GM13977 (cell line): ENCODE data around the gene TAF4.

Source experiments
- DNase-seq: peaks from one replicate; pipeline ENCODE4 v3.0.0; 2012; ENCODE audit warnings: low spot score
- in situ Hi-C: fragments of 300-500 bp; cut with MboI; formaldehyde crosslinking; loops from one replicate; pipeline ENCODE4 v1.12.0; 2022; ENCODE audit warnings: low sequenced_read_pairs, low pct_unique_long_range_greater_than_20kb, mixed read lengths, inconsistent platforms; ENCODE audit not compliant: unreplicated experiment
- TF ChIP-seq, protein P1 (sequence below): IDR thresholded peaks from 2 replicates; pipeline ENCODE4 v1.5.1; 2012; ENCODE audit warnings: mild to moderate bottlenecking, control low read depth; ENCODE audit not compliant: insufficient read depth; ENCODE audit errors: extremely low read depth, missing control alignments

Gene TAF4

DNA sequence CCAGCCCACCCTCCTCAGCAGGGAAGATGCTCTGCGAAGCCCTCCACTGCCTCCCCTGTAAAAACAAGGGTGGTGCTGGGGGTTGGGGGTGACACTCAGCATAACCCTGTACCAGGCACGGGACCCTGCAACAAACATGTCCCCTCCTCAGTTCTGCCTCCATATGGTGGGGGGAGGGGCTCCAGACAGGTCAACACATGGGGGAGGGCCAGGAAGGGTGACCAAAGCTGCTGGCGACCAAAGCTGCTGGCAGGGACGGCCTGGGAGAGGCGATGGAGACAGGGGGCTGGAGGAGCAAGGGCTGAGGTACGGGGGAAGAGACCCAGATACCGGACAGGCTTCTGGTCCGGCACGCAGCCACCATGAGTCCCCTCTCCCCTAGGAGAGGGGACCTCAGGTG lies 123.2 kb downstream of the TAF4 start:
- DNase-seq: no peak
- in situ Hi-C loops: no loop called here
- TF ChIP-seq, protein P1, sequence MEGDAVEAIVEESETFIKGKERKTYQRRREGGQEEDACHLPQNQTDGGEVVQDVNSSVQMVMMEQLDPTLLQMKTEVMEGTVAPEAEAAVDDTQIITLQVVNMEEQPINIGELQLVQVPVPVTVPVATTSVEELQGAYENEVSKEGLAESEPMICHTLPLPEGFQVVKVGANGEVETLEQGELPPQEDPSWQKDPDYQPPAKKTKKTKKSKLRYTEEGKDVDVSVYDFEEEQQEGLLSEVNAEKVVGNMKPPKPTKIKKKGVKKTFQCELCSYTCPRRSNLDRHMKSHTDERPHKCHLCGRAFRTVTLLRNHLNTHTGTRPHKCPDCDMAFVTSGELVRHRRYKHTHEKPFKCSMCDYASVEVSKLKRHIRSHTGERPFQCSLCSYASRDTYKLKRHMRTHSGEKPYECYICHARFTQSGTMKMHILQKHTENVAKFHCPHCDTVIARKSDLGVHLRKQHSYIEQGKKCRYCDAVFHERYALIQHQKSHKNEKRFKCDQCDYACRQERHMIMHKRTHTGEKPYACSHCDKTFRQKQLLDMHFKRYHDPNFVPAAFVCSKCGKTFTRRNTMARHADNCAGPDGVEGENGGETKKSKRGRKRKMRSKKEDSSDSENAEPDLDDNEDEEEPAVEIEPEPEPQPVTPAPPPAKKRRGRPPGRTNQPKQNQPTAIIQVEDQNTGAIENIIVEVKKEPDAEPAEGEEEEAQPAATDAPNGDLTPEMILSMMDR: no peak

DNA sequence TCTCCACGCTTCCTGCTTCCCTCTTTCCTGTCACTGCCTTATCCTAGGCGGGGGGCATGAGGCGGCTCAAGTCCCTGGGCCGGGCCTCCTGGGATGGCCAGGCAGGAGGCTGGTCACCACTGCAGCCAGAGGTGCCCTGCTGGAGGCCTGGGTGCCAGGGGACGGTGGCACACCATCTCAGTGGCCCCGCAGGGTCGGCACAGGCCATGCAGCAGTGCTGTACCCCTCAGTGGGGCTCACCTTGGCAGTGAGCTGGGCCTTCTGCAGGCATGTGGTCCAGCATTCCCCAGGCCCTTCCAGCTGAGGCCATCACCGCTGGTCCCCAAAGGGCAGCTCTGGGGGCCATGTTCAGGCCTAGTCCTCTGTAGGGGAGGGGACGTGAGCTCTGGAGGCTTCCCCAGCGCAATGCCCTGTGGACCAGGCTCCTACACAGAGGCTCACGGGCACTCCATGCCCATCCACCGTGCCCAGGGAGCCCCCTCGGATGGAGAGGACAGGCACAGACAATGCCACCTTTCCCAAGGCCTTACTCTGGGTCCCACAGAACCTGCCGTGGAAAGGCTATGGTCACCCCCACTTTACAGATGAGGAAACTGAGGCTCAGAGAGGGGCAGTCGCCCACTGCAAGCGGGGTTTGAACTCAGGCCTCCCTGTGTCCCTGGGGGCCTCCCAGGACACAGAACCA lies 123.8 kb downstream of the TAF4 start:
- in situ Hi-C loops: no loop called here
- TF ChIP-seq, protein P1: no peak
- DNase-seq: no peak

DNA sequence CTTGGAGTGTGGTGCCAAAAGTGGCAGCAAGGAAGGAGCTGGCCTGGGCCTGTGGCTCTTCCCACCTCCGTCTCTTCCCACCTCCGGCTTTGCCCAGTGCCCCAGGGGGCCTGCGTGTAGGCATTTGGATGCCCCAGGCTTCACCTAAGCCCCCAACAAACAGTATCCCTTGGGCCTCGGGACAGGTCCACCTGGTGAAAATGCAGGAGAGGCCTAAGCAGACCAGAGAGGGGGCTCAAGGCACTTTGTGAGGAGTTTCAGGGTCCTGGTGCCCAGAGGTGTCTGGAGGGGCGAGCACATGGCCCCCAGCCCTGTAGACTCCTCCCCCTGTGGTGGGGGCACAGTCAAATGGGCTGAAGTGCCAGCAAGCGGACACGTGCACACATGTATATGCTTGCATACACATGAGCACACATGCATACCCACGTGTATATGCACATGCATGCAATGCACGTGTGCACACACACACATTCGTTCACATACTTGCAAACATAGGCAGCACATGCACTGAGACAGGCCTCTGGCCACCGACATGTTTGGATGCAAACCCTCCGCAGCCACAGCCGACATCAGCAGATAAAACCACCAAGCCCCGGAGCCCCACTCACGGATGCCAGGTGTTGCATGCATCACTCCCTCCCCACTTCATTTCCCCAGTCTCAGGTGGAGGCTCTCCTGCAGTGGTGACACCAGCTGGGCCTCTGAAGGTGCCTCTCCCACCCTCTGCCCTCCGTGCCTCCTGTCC lies 124.5 kb downstream of the TAF4 start:
- DNase-seq: no peak
- TF ChIP-seq, protein P1: no peak
- in situ Hi-C loops: no loop called here

DNA sequence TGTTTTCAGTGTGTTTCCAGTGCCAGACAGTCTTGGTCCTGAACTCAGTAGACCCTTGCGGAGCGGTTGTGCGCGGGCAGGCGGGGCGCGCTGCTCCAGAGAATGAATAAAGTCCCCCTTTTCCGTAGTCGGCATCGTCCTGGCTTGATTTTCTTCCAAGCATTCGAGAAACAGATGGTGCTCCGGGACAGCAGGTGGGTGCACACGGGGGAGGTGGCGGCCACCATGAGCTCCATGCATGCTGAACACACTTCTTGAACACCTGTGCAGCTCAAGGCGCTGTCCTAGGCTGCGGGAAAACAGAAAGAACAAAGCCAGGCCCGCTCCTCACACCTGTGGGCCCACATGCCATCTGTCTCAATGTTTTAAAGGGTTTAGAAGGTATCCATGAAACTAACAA lies 125.2 kb downstream of the TAF4 start:
- TF ChIP-seq, protein P1: no peak
- in situ Hi-C loops: no loop called here
- no peak for DNase-seq

DNA sequence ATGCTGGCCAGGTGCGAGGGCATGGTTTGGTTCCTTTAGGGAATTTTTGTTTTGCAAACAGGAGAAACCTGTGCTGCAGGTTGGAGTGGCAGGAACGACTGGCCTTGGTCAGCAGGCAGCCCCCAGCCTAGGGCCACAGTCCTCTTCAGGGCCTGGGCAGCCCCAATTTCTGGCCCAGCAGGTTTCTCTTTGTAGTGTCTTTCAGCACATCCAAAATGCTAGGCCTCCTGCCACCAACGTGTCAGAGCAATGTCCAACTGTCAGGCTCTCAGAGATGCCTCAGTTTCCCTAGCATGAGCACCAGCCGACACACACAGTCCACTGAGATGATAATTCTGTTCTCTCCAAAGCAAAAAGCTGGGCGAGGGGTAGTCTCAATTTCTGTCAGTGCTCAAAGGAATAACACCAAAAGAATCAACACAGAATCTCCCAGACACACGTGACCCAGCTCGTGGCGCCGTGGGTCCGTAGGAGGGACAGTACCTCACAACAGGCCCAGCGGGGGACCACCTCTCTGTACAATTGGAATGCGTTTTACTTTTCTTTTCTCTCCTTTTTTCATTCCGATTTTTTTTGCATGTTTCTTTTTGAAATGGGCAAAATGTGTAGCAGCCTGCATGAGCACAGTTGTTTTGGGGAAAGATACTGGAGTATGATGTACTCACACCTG lies 125.9 kb downstream of the TAF4 start:
- TF ChIP-seq, protein P1: no peak
- in situ Hi-C loops: no loop called here
- DNase-seq: no peak

DNA sequence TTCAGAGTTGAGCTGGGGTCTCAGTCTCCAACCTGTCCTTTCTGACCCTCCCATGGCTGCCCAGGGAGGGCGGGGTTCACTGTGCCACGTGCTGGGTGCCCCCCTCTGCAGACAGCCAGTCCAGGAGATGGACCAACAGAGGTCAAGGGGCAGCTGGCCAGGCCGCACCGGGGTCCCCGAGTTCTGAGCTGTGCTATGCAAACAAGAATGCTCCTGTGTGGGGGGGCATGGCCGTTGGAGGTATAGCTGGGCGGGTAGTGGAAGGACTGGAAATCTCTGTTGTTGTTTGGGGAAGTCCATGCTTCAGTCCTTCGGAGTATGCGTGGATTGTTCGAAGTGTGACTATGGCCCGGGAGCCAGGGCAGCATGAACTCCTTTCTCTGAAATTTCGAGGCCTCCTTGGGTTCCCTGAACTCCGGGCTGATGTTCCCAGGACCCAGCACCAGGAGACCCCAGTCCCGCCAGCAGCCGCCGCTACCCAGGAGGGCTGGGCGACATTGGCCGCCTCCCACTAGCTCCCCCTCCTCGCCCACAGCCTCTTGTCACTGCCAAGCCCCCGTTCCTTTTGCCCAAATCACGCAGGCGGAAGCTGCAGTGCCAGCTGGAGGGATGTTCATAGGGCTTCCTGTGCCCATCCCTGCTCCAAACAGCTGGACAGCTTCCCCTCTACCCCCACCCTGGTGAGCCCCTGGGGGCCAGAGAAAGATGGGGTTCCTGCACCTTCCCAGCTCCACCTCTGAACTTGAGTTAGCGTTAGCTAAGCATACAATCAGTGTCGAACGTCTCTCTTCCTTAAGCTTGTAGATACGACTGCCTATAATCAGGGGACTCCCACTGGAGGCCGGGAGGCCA lies 126.6 kb downstream of the TAF4 start:
- in situ Hi-C loops: no loop called here
- no peak for DNase-seq
- TF ChIP-seq, protein P1: no peak
